H1 (cell line): Measurements from ENCODE around the gene ARSI. TPM values are rescaled to one million over a fixed set of nuclear protein-coding genes. Genes with fewer than 3 reads are reported as not detected.

Experiments
- CTCF ChIA-PET: fragments of 300-600 bp; sonication (Branson Sonifier 250); formaldehyde crosslinking; loops from one replicate; lab custom pipeline; 2021; ENCODE audit not compliant: partially characterized antibody; lab: Charles Lee
- POLR2A ChIA-PET: fragments of 300-600 bp; sonication (Branson Sonifier 250); formaldehyde crosslinking; loops from one replicate; lab custom pipeline; 2021; ENCODE audit warnings: inconsistent platforms; ENCODE audit not compliant: partially characterized antibody; lab: Charles Lee
- DNase-seq, 2 experiments: peaks; one replicate each; pipeline versions ENCODE4 v3.0.0 to v3.0.0-alpha.2; 2010 to 2022; ENCODE audit warnings: low spot score in 2 of 2, low read depth in 1 of 2, mixed read lengths in 1 of 2
- FAIRE-seq: peaks from 2 replicates; lab custom pipeline; 2011; peaks lifted over from hg19 to GRCh38; lab: Jason Lieb, UNC
- H2AFZ ChIP-seq: 2 replicates; pipeline ENCODE4 v1.8.1; 2012; ENCODE audit warnings: low read length, inconsistent platforms
- H2AK5ac ChIP-seq: 2 replicates; pipeline ENCODE4 v1.6.1; 2013; ENCODE audit warnings: low read depth, low read length
- H2BK120ac ChIP-seq: replicated peaks from 2 replicates; pipeline ENCODE3; 2013; ENCODE audit warnings: low read depth, low read length, inconsistent platforms
- H2BK12ac ChIP-seq: 2 replicates; pipeline ENCODE4 v1.6.1; 2013; ENCODE audit warnings: low read depth, low read length
- H2BK15ac ChIP-seq: 2 replicates; pipeline ENCODE4 v1.6.1; 2013; ENCODE audit warnings: low read length
- H2BK20ac ChIP-seq: 2 replicates; pipeline ENCODE4 v1.6.1; 2013; ENCODE audit warnings: low read length
- H2BK5ac ChIP-seq: 2 replicates; pipeline ENCODE4 v1.6.1; 2013; ENCODE audit warnings: low read depth, low read length
- H3K14ac ChIP-seq: 2 replicates; pipeline ENCODE4 v1.6.1; 2013; ENCODE audit warnings: inconsistent platforms; ENCODE audit not compliant: insufficient read length
- H3K18ac ChIP-seq: 2 replicates; pipeline ENCODE4 v1.6.1; 2013; ENCODE audit warnings: low read length; ENCODE audit errors: extremely low read depth
- H3K23ac ChIP-seq: 2 replicates; pipeline ENCODE4 v1.6.1; 2013; ENCODE audit warnings: inconsistent platforms; ENCODE audit not compliant: insufficient read length
- H3K23me2 ChIP-seq: 2 replicates; pipeline ENCODE4 v1.6.1; 2013; ENCODE audit warnings: low read depth, low read length
- H3K27ac ChIP-seq: 2 replicates; pipeline ENCODE4 v1.6.1; 2011; ENCODE audit warnings: low read depth, low read length, inconsistent platforms
- H3K27me3 ChIP-seq, 4 experiments: replicated peaks in 1 of 4; 1 replicate in 1 of 4; 2 replicates in 3 of 4; pipeline versions ENCODE4 v1.6.1 to v1.8.1; 2011 to 2013; ENCODE audit warnings: low read length in 3 of 4, mild to moderate bottlenecking in 3 of 4, inconsistent platforms in 2 of 4, mixed read lengths in 2 of 4, moderate library complexity in 1 of 4; ENCODE audit not compliant: control insufficient read depth in 3 of 4, insufficient read depth in 3 of 4; ENCODE audit errors: extremely low read depth in 1 of 4
- H3K36me3 ChIP-seq, 4 experiments: 2 replicates each; pipeline versions ENCODE4 v1.6.1 to v1.8.1; 2011 to 2013; ENCODE audit warnings: mild to moderate bottlenecking in 4 of 4, low read length in 3 of 4, moderate library complexity in 2 of 4, control low read depth in 1 of 4, inconsistent platforms in 1 of 4; ENCODE audit not compliant: insufficient read depth in 4 of 4, control insufficient read depth in 2 of 4
- H3K4ac ChIP-seq: replicated peaks from 2 replicates; pipeline ENCODE3; 2013; ENCODE audit warnings: low read length, low read depth, mixed read lengths, inconsistent platforms; ENCODE audit not compliant: insufficient read length
- H3K4me1 ChIP-seq, 4 experiments: replicated peaks in 1 of 4; 1 replicate in 1 of 4; 2 replicates in 3 of 4; pipeline versions ENCODE4 v1.6.1 to v1.8.1; 2011 to 2013; ENCODE audit warnings: low read length in 3 of 4, inconsistent platforms in 2 of 4, mixed read lengths in 1 of 4; ENCODE audit not compliant: insufficient read depth in 4 of 4, control insufficient read depth in 3 of 4
- H3K4me2 ChIP-seq, 2 experiments: 2 replicates each; pipeline versions ENCODE4 v1.6.1 to v1.8.1; 2011 to 2013; ENCODE audit warnings: low read depth in 2 of 2, low read length in 2 of 2, control low read depth in 1 of 2, inconsistent platforms in 1 of 2, mild to moderate bottlenecking in 1 of 2; ENCODE audit not compliant: insufficient read depth in 1 of 2
- H3K4me3 ChIP-seq, 4 experiments: fragments of 200-600, 300-600 bp in 1 of 4; sonication (generic), shearing (Covaris generic), sonication (Bioruptor Twin) in 1 of 4; 2 replicates each; pipeline versions ENCODE4 v1.5.1 to v1.8.1; 2011 to 2016; ENCODE audit warnings: low read length in 4 of 4, low read depth in 3 of 4, control low read depth in 2 of 4, inconsistent platforms in 2 of 4, mild to moderate bottlenecking in 2 of 4, mixed read lengths in 1 of 4, moderate library complexity in 1 of 4; ENCODE audit not compliant: insufficient read depth in 2 of 4; ENCODE audit errors: extremely low read depth in 1 of 4
- H3K56ac ChIP-seq: replicated peaks from 2 replicates; pipeline ENCODE3; 2013; ENCODE audit warnings: low read depth, mild to moderate bottlenecking, mixed read lengths, low read length, inconsistent platforms; ENCODE audit not compliant: insufficient read length
- H3K79me1 ChIP-seq: 2 replicates; pipeline ENCODE4 v1.6.1; 2013; ENCODE audit warnings: low read depth, low read length, control low read depth
- H3K79me2 ChIP-seq, 2 experiments: 2 replicates each; pipeline versions ENCODE4 v1.6.1 to v1.8.1; 2012 to 2013; ENCODE audit warnings: low read length in 2 of 2, mild to moderate bottlenecking in 2 of 2, inconsistent platforms in 1 of 2; ENCODE audit not compliant: insufficient read depth in 2 of 2, control insufficient read depth in 1 of 2
- H3K9ac ChIP-seq, 4 experiments: replicated peaks in 1 of 4; 1 replicate in 1 of 4; 2 replicates in 3 of 4; pipeline versions ENCODE4 v1.6.1 to v1.8.1; 2011 to 2013; ENCODE audit warnings: low read depth in 3 of 4, low read length in 3 of 4, control low read depth in 2 of 4, mild to moderate bottlenecking in 2 of 4, moderate library complexity in 2 of 4, inconsistent platforms in 1 of 4; ENCODE audit errors: extremely low read depth in 1 of 4
- H3K9me3 ChIP-seq, 2 experiments: 2 replicates each; pipeline versions ENCODE4 v1.6.1 to v1.8.1; 2012 to 2013; ENCODE audit warnings: mild to moderate bottlenecking in 2 of 2, moderate library complexity in 2 of 2, control low read depth in 1 of 2, inconsistent platforms in 1 of 2, low read depth in 1 of 2, low read length in 1 of 2, mixed read lengths in 1 of 2; ENCODE audit not compliant: insufficient read depth in 2 of 2
- H4K20me1 ChIP-seq, 2 experiments: replicated peaks in 1 of 2; 2 replicates each; pipeline versions ENCODE3 to v1.8.1; 2011 to 2013; ENCODE audit warnings: inconsistent platforms in 2 of 2, low read length in 2 of 2, mild to moderate bottlenecking in 1 of 2; ENCODE audit not compliant: insufficient read depth in 2 of 2, control insufficient read depth in 1 of 2
- H4K5ac ChIP-seq: 2 replicates; pipeline ENCODE4 v1.6.1; 2013; ENCODE audit warnings: low read length, low read depth, mixed read lengths, inconsistent platforms; ENCODE audit not compliant: insufficient read length
- H4K8ac ChIP-seq: 2 replicates; pipeline ENCODE4 v1.8.0; 2013; ENCODE audit warnings: mild to moderate bottlenecking, moderate library complexity, low read length, inconsistent platforms; ENCODE audit not compliant: insufficient read depth; ENCODE audit errors: extremely low read depth
- H4K91ac ChIP-seq: replicated peaks from 2 replicates; pipeline ENCODE3; 2013; ENCODE audit warnings: low read length, mixed read lengths, inconsistent platforms; ENCODE audit not compliant: insufficient read length
- CREB1 ChIP-seq: IDR thresholded peaks from 2 replicates; pipeline ENCODE4 v1.6.1; 2012; ENCODE audit warnings: inconsistent platforms
- CTBP2 ChIP-seq: IDR thresholded peaks from 2 replicates; pipeline ENCODE4 v1.7.0; 2011; ENCODE audit warnings: borderline replicate concordance, mild to moderate bottlenecking, moderate library complexity, mixed read lengths, low read length; ENCODE audit not compliant: insufficient read depth, insufficient read length
- EGR1 ChIP-seq: IDR thresholded peaks from 2 replicates; pipeline ENCODE4 v1.6.1; 2011; ENCODE audit warnings: low read depth, low read length, borderline replicate concordance
- HDAC6 ChIP-seq: IDR thresholded peaks from one replicate; pipeline ENCODE4 v1.7.1; 2012; ENCODE audit warnings: low read depth, mild to moderate bottlenecking, inconsistent platforms, low read length, moderate library complexity
- POLR2AphosphoS5 ChIP-seq: IDR thresholded peaks from 2 replicates; pipeline ENCODE4 v1.6.1; 2011; ENCODE audit warnings: low read depth, low read length
- SUZ12 ChIP-seq: fragments of 200-600 bp; sonication (generic); IDR thresholded peaks from 2 replicates; pipeline ENCODE4 v1.6.1; 2012; ENCODE audit warnings: mild to moderate bottlenecking, inconsistent platforms, low read length, moderate library complexity, mixed read lengths
- TAF1 ChIP-seq: IDR thresholded peaks from 2 replicates; pipeline ENCODE4 v1.6.1; 2011; ENCODE audit warnings: mild to moderate bottlenecking, low read depth, low read length
- TEAD4 ChIP-seq: IDR thresholded peaks from 2 replicates; pipeline ENCODE4 v1.6.1; 2012; ENCODE audit warnings: low read depth, low read length, inconsistent platforms, mixed read lengths
- WGBS, 2 experiments: shearing (Covaris generic) in 1 of 2; methylation state at CpG; one replicate each; pipeline versions ENCODE4 v1.1.6 to v1.1.7; 2013 to 2015; ENCODE audit warnings: low lambda C conversion rate in 2 of 2, mixed read lengths in 2 of 2, inconsistent platforms in 1 of 2, low coverage in 1 of 2, missing lambda C conversion rate in 1 of 2; ENCODE audit not compliant: insufficient replicate concordance in 2 of 2, insufficient coverage in 1 of 2, insufficient read length in 1 of 2; ENCODE audit errors: extremely low coverage in 1 of 2, missing lambda C conversion rate in 1 of 2; 5-methylcytosine and 5-hydroxymethylcytosine counted together
- polyA plus RNA-seq, 7 experiments: library from polyadenylated mRNA; depleted of rRNA in 3 of 7; stranded (reverse) in 5 of 7; unstranded in 2 of 7; fragments of >200 nt in 5 of 7; fragments of 200-250 nt in 2 of 7; gene quantifications; 1 replicate in 5 of 7; 2 replicates in 1 of 7; 4 replicates in 1 of 7; pipeline versions ENCODE4 v1.2.1 to v1.2.3, GENCODE V29; 2011 to 2013; ENCODE audit warnings: missing spikeins in 2 of 7, mixed read lengths in 2 of 7
- total RNA-seq: library from RNA; stranded (reverse); fragmentation: NEBNext Ultra II Directional; extraction: Animal tissue kit (Norgen Biotek cat#: 25700); gene quantifications from 2 replicates; pipeline ENCODE4 v1.2.1, GENCODE V29; 2021
- TF ChIP-seq, protein P1 (sequence below): IDR thresholded peaks from 2 replicates; pipeline ENCODE4 v1.6.1; 2012; ENCODE audit warnings: inconsistent platforms

ARSI gene
- total and polyA plus RNA-seq, 2 of the 8 experiments (the other 6 are each of a cell fraction or from before 2014, with no cell fraction given), result 4.5 to 6.7 TPM

DNA sequence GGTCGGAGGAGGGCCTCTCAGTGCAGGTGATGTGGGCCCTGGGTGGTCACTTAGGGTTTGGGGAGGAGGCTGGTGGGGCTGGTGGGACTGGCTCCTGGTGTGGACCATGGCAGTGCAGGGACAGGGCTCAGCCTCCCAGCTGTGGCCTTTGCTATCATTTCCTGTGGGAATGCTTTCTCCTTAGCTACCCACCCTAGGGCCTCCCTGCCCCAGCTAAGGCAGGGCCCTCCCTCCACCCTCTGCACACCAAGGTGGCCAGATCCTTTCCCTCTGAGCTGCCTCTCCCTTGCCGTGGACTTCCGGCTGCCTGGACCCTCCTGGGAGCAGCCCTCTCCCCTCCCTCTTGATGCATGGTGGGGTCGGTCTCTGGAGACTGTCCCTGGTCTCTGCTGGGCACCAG lies 22.7 kb upstream of the ARSI start:
- no peak overlapping the region for H2BK15ac ChIP-seq

More for the DNA sequence above, 22.7 kb upstream of the ARSI start:
- Histone ChIP-seq H3K4me1 (no peaks in the 10 kb centered on the region), H3K79me2 (no peaks in the 10 kb centered on the region), H4K20me1 (no peaks in the 10 kb centered on the region), H3K23ac (no peak overlapping the region), H3K14ac (no peak overlapping the region), H3K4me3 (no peak overlapping the region), H4K8ac (no peak overlapping the region), H3K9ac (no peak overlapping the region), H3K27ac (no peak overlapping the region), H3K27me3 (no peaks in the 10 kb centered on the region), H2BK120ac (no peak overlapping the region), H2BK5ac (no peak overlapping the region), H3K18ac (no peak overlapping the region), H3K23me2 (no peaks in the 10 kb centered on the region), H3K36me3 (no peaks in the 10 kb centered on the region), H3K9me3 (no peaks in the 10 kb centered on the region), H2BK12ac (no peak overlapping the region), H3K4ac (no peak overlapping the region), H2BK20ac (no peak overlapping the region), H2AK5ac (no peak overlapping the region), H3K4me2 (no peak overlapping the region), H4K91ac (no peak overlapping the region), H3K79me1 (no peaks in the 10 kb centered on the region), H4K5ac (no peak overlapping the region), H3K56ac (no peak overlapping the region), H2AFZ (no peak overlapping the region)
- CTCF ChIA-PET, result interaction anchor here (0.7 to 2.2 kb wide), 6 partner anchors 8 to 68 kb away, joined by 3 to 9 read pairs (median 3); no protein-coding TSS in a partner anchor
- FAIRE-seq, result no peak
- WGBS, 2 experiments, result 76% methylated on average over 4 of the region's 4 CpGs; no CpG with 5 or more reads in 1 of the 2 experiments
- no peak for DNase-seq
- TF ChIP-seq CREB1 (no peak), HDAC6 (no peak), SUZ12 (no peak), TEAD4 (no peak), EGR1 (no peak), POLR2AphosphoS5 (no peak), CTBP2 (no peak), TAF1 (no peak)
- TF ChIP-seq, protein P1, sequence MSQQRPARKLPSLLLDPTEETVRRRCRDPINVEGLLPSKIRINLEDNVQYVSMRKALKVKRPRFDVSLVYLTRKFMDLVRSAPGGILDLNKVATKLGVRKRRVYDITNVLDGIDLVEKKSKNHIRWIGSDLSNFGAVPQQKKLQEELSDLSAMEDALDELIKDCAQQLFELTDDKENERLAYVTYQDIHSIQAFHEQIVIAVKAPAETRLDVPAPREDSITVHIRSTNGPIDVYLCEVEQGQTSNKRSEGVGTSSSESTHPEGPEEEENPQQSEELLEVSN, result no peak
- POLR2A ChIA-PET, result interaction anchor here (0.5 to 1.3 kb wide), 3 partner anchors 9 to 20 kb away, joined by 3 to 4 read pairs (median 3); no protein-coding TSS in a partner anchor
